Endothelial cell of umbilical vein (primary cell): ENCODE results near the gene GSC2. TPM values are rescaled to one million over a fixed set of nuclear protein-coding genes. Genes with fewer than 3 reads are reported as not detected.

Source experiments
- BruUV-seq: library from RNA; stranded (reverse); fragments of 400-500 nt; replicated peaks from 2 replicates; lab custom pipeline; 2021; lab: Mats Ljungman, UMichigan
- CTCF ChIA-PET: fragments of 300-600, 350-600 bp; sonication (Branson Sonifier 250); formaldehyde crosslinking; loops from one replicate; lab custom pipeline; 2021; ENCODE audit warnings: antibody characterized with exemption, inconsistent platforms; lab: Charles Lee
- POLR2A ChIA-PET: fragments of 300-600, 350-600 bp; sonication (Branson Sonifier 250); formaldehyde crosslinking; loops from one replicate; lab custom pipeline; 2021; ENCODE audit warnings: antibody characterized with exemption, inconsistent platforms; lab: Charles Lee
- DNase-seq: peaks from one replicate; pipeline ENCODE4 v3.0.0-alpha.2; 2011; ENCODE audit warnings: low read depth, low spot score
- FAIRE-seq: peaks from 2 replicates; lab custom pipeline; 2011; peaks lifted over from hg19 to GRCh38; lab: Jason Lieb, UNC
- H2AFZ ChIP-seq: 2 replicates; pipeline ENCODE4 v1.6.0; 2012; ENCODE audit warnings: low read depth, low read length, control low read depth, inconsistent platforms
- H3K27ac ChIP-seq: 2 replicates; pipeline ENCODE4 v1.5.1; 2011; ENCODE audit warnings: low read depth, mild to moderate bottlenecking, control low read depth, low read length, moderate library complexity; ENCODE audit not compliant: insufficient read depth
- H3K27me3 ChIP-seq, 2 experiments: 2 replicates each; pipeline versions ENCODE4 v1.6.0 to v1.6.1; 2011; ENCODE audit warnings: low read length in 2 of 2, mixed read lengths in 1 of 2; ENCODE audit not compliant: control insufficient read depth in 2 of 2, insufficient read depth in 2 of 2
- H3K36me3 ChIP-seq, 2 experiments: 2 replicates in 1 of 2; 3 replicates in 1 of 2; pipeline ENCODE4 v1.5.1; 2011; ENCODE audit warnings: low read length in 2 of 2, mild to moderate bottlenecking in 1 of 2, moderate library complexity in 1 of 2; ENCODE audit not compliant: control insufficient read depth in 2 of 2, insufficient read depth in 2 of 2; ENCODE audit errors: extremely low read depth in 1 of 2
- H3K4me1 ChIP-seq: 3 replicates; pipeline ENCODE4 v1.5.1; 2011; ENCODE audit warnings: mild to moderate bottlenecking, low read length; ENCODE audit not compliant: control insufficient read depth, insufficient read depth; ENCODE audit errors: extremely low read depth
- H3K4me2 ChIP-seq: 2 replicates; pipeline ENCODE4 v1.6.1; 2011; ENCODE audit warnings: low read length, control low read depth, mixed read lengths; ENCODE audit not compliant: insufficient read depth
- H3K4me3 ChIP-seq, 3 experiments: fragments of 200-600 bp in 1 of 3; sonication (generic), shearing (Covaris generic) in 1 of 3; replicated peaks in 1 of 3; 2 replicates each; pipeline ENCODE4 v1.5.1; 2011 to 2016; ENCODE audit warnings: control low read depth in 3 of 3, low read length in 3 of 3, mild to moderate bottlenecking in 2 of 3, inconsistent platforms in 1 of 3, low read depth in 1 of 3, moderate library complexity in 1 of 3; ENCODE audit not compliant: insufficient read depth in 1 of 3
- H3K79me2 ChIP-seq: 2 replicates; pipeline ENCODE4 v1.6.0; 2012; ENCODE audit warnings: low read length, inconsistent platforms; ENCODE audit not compliant: control insufficient read depth, insufficient read depth
- H3K9ac ChIP-seq: replicated peaks from 2 replicates; pipeline ENCODE3; 2011; ENCODE audit warnings: low read length, control low read depth; ENCODE audit not compliant: insufficient read depth; ENCODE audit errors: extremely low read depth
- H3K9me1 ChIP-seq: replicated peaks from 3 replicates; pipeline ENCODE4 v1.6.0; 2011; ENCODE audit warnings: mild to moderate bottlenecking, low read length; ENCODE audit not compliant: control insufficient read depth, insufficient read depth; ENCODE audit errors: extremely low read depth
- H3K9me3 ChIP-seq: replicated peaks from 2 replicates; pipeline ENCODE4 v1.5.1; 2012; ENCODE audit warnings: low read length, inconsistent platforms; ENCODE audit not compliant: control insufficient read depth, insufficient read depth
- H4K20me1 ChIP-seq: replicated peaks from 2 replicates; pipeline ENCODE3; 2011; ENCODE audit warnings: mild to moderate bottlenecking, low read length; ENCODE audit not compliant: control insufficient read depth, insufficient read depth; ENCODE audit errors: extremely low read depth
- EZH2 ChIP-seq: IDR thresholded peaks from 2 replicates; pipeline ENCODE4 v1.6.1; 2012; ENCODE audit warnings: borderline replicate concordance, low read depth, mild to moderate bottlenecking, moderate library complexity, low read length, inconsistent platforms; ENCODE audit not compliant: severe bottlenecking
- GATA2 ChIP-seq: IDR thresholded peaks from 2 replicates; pipeline ENCODE4 v1.7.0; 2011; ENCODE audit warnings: low read depth, mild to moderate bottlenecking, moderate library complexity, mixed read lengths, low read length; ENCODE audit not compliant: insufficient read length, insufficient read depth
- JUN ChIP-seq: IDR thresholded peaks from 2 replicates; pipeline ENCODE4 v1.6.1; 2011; ENCODE audit warnings: borderline replicate concordance, low read depth; ENCODE audit not compliant: insufficient read length, insufficient read depth
- POLR2A ChIP-seq: IDR thresholded peaks from 2 replicates; pipeline ENCODE4 v1.6.1; 2012; ENCODE audit warnings: low read depth, mild to moderate bottlenecking, control low read depth, low read length
- POLR2AphosphoS5 ChIP-seq: IDR thresholded peaks from 2 replicates; pipeline ENCODE4 v1.6.1; 2012; ENCODE audit warnings: low read depth, mild to moderate bottlenecking, control low read depth, low read length, moderate library complexity; ENCODE audit not compliant: insufficient read depth
- dilution Hi-C: fragments of 300-500 bp; cut with MboI; formaldehyde crosslinking; loops from one replicate; pipeline ENCODE4 v1.15.0; 2019; ENCODE audit warnings: low sequenced_read_pairs; ENCODE audit not compliant: extremely low pct_ligation_motif_present
- intact Hi-C: fragments of 100-400 bp; cut with micrococcal nuclease; formaldehyde crosslinking; loops from one replicate; pipeline ENCODE4 v1.10.0; 2022
- polyA plus RNA-seq, 4 experiments: library from polyadenylated mRNA; depleted of rRNA in 3 of 4; stranded (reverse) in 3 of 4; unstranded in 1 of 4; fragments of >200 nt; gene quantifications; 2 replicates each; pipeline versions ENCODE4 v1.2.1 to v1.2.3, GENCODE V29; 2011 to 2012; ENCODE audit warnings: missing spikeins in 1 of 4
- total RNA-seq: library from RNA; stranded (reverse); gene quantifications from 2 replicates; pipeline ENCODE4 v1.2.3, GENCODE V29; 2021
- TF ChIP-seq, protein P1 (sequence below), 2 donors: IDR thresholded peaks; 1 replicate in 1 of 2; 2 replicates in 1 of 2; pipeline ENCODE4 v1.5.1; 2011; ENCODE audit warnings: low read length in 2 of 2, mild to moderate bottlenecking in 2 of 2, moderate library complexity in 2 of 2, control low read depth in 1 of 2, inconsistent platforms in 1 of 2, low read depth in 1 of 2; ENCODE audit not compliant: insufficient read depth in 1 of 2; ENCODE audit errors: extremely low read depth in 1 of 2

Gene GSC2
- total and polyA plus RNA-seq, 2 donors (not counting 3 experiments of a cell fraction or from before 2014, with no cell fraction given), result not detected

DNA sequence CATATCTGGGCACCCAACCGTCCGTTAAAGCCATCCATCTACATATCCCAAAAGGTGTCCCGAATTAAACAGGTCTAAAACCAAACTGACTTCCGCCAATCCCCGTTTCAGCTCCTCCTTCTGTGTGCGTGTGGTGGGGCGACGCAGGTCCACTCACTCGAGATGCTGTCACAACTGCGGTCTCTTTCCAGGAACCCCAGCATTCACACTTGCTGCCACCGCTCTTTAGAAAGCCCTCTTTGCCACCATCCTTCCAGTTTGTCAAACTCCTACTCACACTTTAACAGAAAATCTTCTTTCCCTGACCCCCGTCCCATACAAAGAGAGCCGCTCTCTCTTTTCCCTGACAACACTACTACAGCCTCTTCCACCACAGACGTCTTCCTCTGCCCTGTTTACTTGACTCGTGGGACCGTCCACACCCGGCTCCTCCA, 6.1 kb downstream of the GSC2 start:
- no peaks in the 10 kb centered on the region for H4K20me1 ChIP-seq
- no peaks in the 10 kb centered on the region for H3K9me1 ChIP-seq
- ChIA-PET POLR2A (interaction anchor here (1.0 kb wide), 1 partner anchor 9 kb away, joined by 3 read pairs; no protein-coding TSS in a partner anchor), CTCF (interaction anchor here (0.9 to 2.8 kb wide), 18 partner anchors 10 to 486 kb away, joined by 3 to 23 read pairs (median 5); partner anchors contain the start of genes CDC45, CLTCL1, DGCR2 and SLC25A1)
- dilution Hi-C loops, result no loop called here
- peaks cover 17 to 21% of the 10 kb centered on the region in 2 experiments for H3K27me3 ChIP-seq
- intact Hi-C loops, result loop anchor here (1.0 kb wide), 3 partner anchors 22 to 486 kb away; partner anchors contain the start of genes DGCR2 and SLC25A1
- peak overlapping the region; percentile 54 for H3K27ac ChIP-seq
- TF ChIP-seq JUN, result no peak
- TF ChIP-seq POLR2A, result no peak
- TF ChIP-seq, protein P1, sequence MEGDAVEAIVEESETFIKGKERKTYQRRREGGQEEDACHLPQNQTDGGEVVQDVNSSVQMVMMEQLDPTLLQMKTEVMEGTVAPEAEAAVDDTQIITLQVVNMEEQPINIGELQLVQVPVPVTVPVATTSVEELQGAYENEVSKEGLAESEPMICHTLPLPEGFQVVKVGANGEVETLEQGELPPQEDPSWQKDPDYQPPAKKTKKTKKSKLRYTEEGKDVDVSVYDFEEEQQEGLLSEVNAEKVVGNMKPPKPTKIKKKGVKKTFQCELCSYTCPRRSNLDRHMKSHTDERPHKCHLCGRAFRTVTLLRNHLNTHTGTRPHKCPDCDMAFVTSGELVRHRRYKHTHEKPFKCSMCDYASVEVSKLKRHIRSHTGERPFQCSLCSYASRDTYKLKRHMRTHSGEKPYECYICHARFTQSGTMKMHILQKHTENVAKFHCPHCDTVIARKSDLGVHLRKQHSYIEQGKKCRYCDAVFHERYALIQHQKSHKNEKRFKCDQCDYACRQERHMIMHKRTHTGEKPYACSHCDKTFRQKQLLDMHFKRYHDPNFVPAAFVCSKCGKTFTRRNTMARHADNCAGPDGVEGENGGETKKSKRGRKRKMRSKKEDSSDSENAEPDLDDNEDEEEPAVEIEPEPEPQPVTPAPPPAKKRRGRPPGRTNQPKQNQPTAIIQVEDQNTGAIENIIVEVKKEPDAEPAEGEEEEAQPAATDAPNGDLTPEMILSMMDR (IDR thresholded peaks at IDR 0.05; ENCODE audit: extremely low read depth in 1 of 2, insufficient read depth in 1 of 2, low read depth in 1 of 2, low read length in 2 of 2), result no peak
- TF ChIP-seq EZH2, result no peak
- no peak for TF ChIP-seq GATA2
- TF ChIP-seq POLR2AphosphoS5, result no peak
- H3K79me2 ChIP-seq, result peaks cover 11% of the 10 kb centered on the region
- H3K9me3 ChIP-seq, result no peaks in the 10 kb centered on the region
- FAIRE-seq, result no peak
- peak overlapping the region; percentile 69 to 94 (median 78) for H3K4me3 ChIP-seq
- H3K4me2 ChIP-seq, result peak overlapping the region; percentile 91
- peaks cover 7% of the 10 kb centered on the region for H3K4me1 ChIP-seq
- peak overlapping the region; percentile 94 for H3K9ac ChIP-seq
- H2AFZ ChIP-seq, result peak overlapping the region; percentile 77
- H3K36me3 ChIP-seq, result peaks cover 10 to 25% of the 10 kb centered on the region in 2 experiments
- BruUV-seq, result TSS peak; percentile 31
- no peak for DNase-seq
